ENCODE measurements around the gene MAPRE2.

MAPRE2 gene

DNA sequence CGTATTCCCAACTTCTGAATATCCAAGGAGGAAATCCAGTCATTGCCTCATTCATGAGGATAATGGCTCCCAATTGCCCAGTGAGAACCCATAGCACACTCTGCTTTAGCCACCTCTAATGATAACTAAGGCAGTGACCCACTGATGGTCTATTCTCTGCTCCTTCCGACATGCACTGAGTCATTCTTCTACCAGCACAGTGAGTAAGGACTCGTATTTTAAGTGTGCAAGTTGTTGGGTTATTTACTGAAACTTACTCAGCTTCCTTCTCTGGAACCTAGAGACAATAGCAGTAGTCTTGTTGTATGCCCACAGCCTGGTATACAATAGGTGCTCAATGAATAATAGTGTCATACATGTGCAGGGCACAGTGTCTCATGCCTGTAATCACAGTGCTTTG is 118.6 kb downstream of the MAPRE2 start:
- Histone ChIP-seq H3K4me2 (ENCODE audit: insufficient read depth, low read length, poor library complexity, severe bottlenecking) (no peak overlapping the region), H3K9ac (ENCODE audit: low read depth, low read length, poor library complexity) (no peak overlapping the region), H3K9me3 (replicated peaks in 1 of 2; ENCODE audit: control insufficient read depth in 2 of 2, insufficient read depth in 1 of 2, low read depth in 1 of 2, low read length in 2 of 2) (no peaks in the 10 kb centered on the region), H3K79me1 (ENCODE audit: low read depth, low read length) (no peaks in the 10 kb centered on the region), H3K14ac (ENCODE audit: low read length) (no peak overlapping the region), H4K91ac (ENCODE audit: low read depth, low read length, poor library complexity) (no peak overlapping the region), H3K4ac (ENCODE audit: low read length) (no peak overlapping the region), H3K27ac (replicated peaks; ENCODE audit: low read length) (no peak overlapping the region), H2BK120ac (ENCODE audit: low read depth, low read length) (no peak overlapping the region), H3K4me3 (ENCODE audit: low read length in 2 of 2) (no peak overlapping the region), H2AK5ac (ENCODE audit: low read depth, low read length) (no peak overlapping the region), H3K36me3 (replicated peaks in 1 of 2; ENCODE audit: control insufficient read depth in 2 of 2, insufficient read depth in 2 of 2, low read length in 2 of 2) (no peaks in the 10 kb centered on the region), H3K23ac (ENCODE audit: low read depth, low read length, poor library complexity) (no peak overlapping the region), H2BK12ac (ENCODE audit: low read length) (no peak overlapping the region), H3K18ac (ENCODE audit: low read length) (no peak overlapping the region), H2AFZ (ENCODE audit: low read length) (no peak overlapping the region), H2BK15ac (ENCODE audit: low read length) (no peak overlapping the region), H2BK5ac (ENCODE audit: low read length) (no peak overlapping the region), H4K8ac (ENCODE audit: low read depth, low read length) (no peak overlapping the region), H3K27me3 (ENCODE audit: control insufficient read depth in 3 of 3, insufficient read depth in 3 of 3, low read depth in 1 of 3, low read length in 3 of 3) (no peaks in the 10 kb centered on the region), H3K4me1 (ENCODE audit: control insufficient read depth in 2 of 2, insufficient read depth in 1 of 2, low read depth in 1 of 2, low read length in 2 of 2) (peaks cover 0 to 2% of the 10 kb centered on the region in 2 donors)
- WGBS, 2 donors (ENCODE audit: extremely low coverage in 2 of 2, insufficient read length in 2 of 2, insufficient replicate concordance in 1 of 2) = no CpG with 5 or more reads among the region's 3 CpGs
- no peak for DNase-seq (ENCODE audit: low spot score)

DNA sequence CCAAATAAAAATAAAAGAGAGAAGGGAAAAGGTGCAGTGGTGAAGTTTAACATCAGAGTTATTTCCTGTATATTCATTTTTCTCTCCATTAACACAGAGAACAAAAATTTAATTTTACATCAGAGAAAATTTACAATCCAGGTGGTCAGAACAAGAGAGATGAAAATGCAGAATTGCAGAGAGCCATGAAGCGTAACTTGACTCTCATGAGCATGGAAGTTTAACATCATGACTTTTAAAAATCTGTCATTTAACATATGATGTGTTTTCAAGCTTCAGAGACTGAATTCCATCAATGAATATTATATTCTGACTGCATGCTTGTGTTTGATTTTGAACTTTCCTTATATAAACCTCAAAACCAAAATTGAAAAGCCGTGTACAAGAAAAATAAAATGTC is 120.3 kb downstream of the MAPRE2 start:
- no CpG with 5 or more reads among the region's 2 CpGs for WGBS, 2 donors (ENCODE audit: extremely low coverage in 2 of 2, insufficient read length in 2 of 2, insufficient replicate concordance in 1 of 2)
- H3K23ac ChIP-seq (ENCODE audit: low read depth, low read length, poor library complexity) = no peak overlapping the region
- no peak overlapping the region for H2AK5ac ChIP-seq (ENCODE audit: low read depth, low read length)
- H4K8ac ChIP-seq (ENCODE audit: low read depth, low read length) = no peak overlapping the region
- no peak overlapping the region for H2BK15ac ChIP-seq (ENCODE audit: low read length)
- H3K9ac ChIP-seq (ENCODE audit: low read depth, low read length, poor library complexity) = no peak overlapping the region
- H3K4me2 ChIP-seq (ENCODE audit: insufficient read depth, low read length, poor library complexity, severe bottlenecking) = no peak overlapping the region
- H3K36me3 ChIP-seq (replicated peaks in 1 of 2; ENCODE audit: control insufficient read depth in 2 of 2, insufficient read depth in 2 of 2, low read length in 2 of 2) = no peaks in the 10 kb centered on the region
- no peak overlapping the region for H3K14ac ChIP-seq (ENCODE audit: low read length)
- no peak overlapping the region for H3K4me3 ChIP-seq (ENCODE audit: low read length in 2 of 2)
- H3K27me3 ChIP-seq (ENCODE audit: control insufficient read depth in 3 of 3, insufficient read depth in 3 of 3, low read depth in 1 of 3, low read length in 3 of 3) = no peaks in the 10 kb centered on the region
- H2BK12ac ChIP-seq (ENCODE audit: low read length) = no peak overlapping the region
- DNase-seq (ENCODE audit: low spot score) = no peak
- no peaks in the 10 kb centered on the region for H3K79me1 ChIP-seq (ENCODE audit: low read depth, low read length)
- H3K4ac ChIP-seq (ENCODE audit: low read length) = no peak overlapping the region
- H3K18ac ChIP-seq (ENCODE audit: low read length) = no peak overlapping the region
- no peaks in the 10 kb centered on the region for H3K9me3 ChIP-seq (replicated peaks in 1 of 2; ENCODE audit: control insufficient read depth in 2 of 2, insufficient read depth in 1 of 2, low read depth in 1 of 2, low read length in 2 of 2)
- no peak overlapping the region for H3K27ac ChIP-seq (replicated peaks; ENCODE audit: low read length)
- no peak overlapping the region for H2BK5ac ChIP-seq (ENCODE audit: low read length)
- no peak overlapping the region for H4K91ac ChIP-seq (ENCODE audit: low read depth, low read length, poor library complexity)
- no peak overlapping the region for H2AFZ ChIP-seq (ENCODE audit: low read length)
- no peak overlapping the region for H2BK120ac ChIP-seq (ENCODE audit: low read depth, low read length)
- no peaks in the 10 kb centered on the region for H3K4me1 ChIP-seq (ENCODE audit: control insufficient read depth in 2 of 2, insufficient read depth in 1 of 2, low read depth in 1 of 2, low read length in 2 of 2)

DNA sequence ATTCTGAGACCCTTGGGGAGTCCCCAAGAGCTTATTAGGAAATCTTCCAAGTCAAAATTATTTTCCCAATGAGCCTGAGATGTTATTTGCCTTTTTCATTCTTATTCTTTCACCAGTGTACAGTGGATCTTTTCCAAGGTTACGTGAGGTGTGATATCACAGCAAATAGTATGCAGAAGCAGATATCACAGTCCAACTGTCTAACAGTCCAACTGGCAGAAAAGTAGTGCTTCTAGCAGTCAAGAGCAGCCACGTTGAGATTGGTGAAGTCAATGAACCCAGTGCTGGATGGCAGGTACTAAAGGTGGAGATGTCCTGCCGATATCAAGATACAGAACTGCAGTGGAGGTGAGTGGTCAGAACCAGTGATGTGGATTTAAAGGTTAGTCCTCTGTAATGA is 120.7 kb downstream of the MAPRE2 start:
- no peak overlapping the region for H3K4me3 ChIP-seq (ENCODE audit: low read length in 2 of 2)
- H3K27me3 ChIP-seq (ENCODE audit: control insufficient read depth in 3 of 3, insufficient read depth in 3 of 3, low read depth in 1 of 3, low read length in 3 of 3) = no peaks in the 10 kb centered on the region
- H2AFZ ChIP-seq (ENCODE audit: low read length) = no peak overlapping the region
- no peaks in the 10 kb centered on the region for H3K9me3 ChIP-seq (replicated peaks in 1 of 2; ENCODE audit: control insufficient read depth in 2 of 2, insufficient read depth in 1 of 2, low read depth in 1 of 2, low read length in 2 of 2)
- no peaks in the 10 kb centered on the region for H3K36me3 ChIP-seq (replicated peaks in 1 of 2; ENCODE audit: control insufficient read depth in 2 of 2, insufficient read depth in 2 of 2, low read length in 2 of 2)
- H3K27ac ChIP-seq (replicated peaks; ENCODE audit: low read length) = no peak overlapping the region
- H2BK5ac ChIP-seq (ENCODE audit: low read length) = no peak overlapping the region
- H3K4me2 ChIP-seq (ENCODE audit: insufficient read depth, low read length, poor library complexity, severe bottlenecking) = no peak overlapping the region
- no peak overlapping the region for H3K14ac ChIP-seq (ENCODE audit: low read length)
- no peak overlapping the region for H4K8ac ChIP-seq (ENCODE audit: low read depth, low read length)
- H2BK12ac ChIP-seq (ENCODE audit: low read length) = no peak overlapping the region
- H3K79me1 ChIP-seq (ENCODE audit: low read depth, low read length) = no peaks in the 10 kb centered on the region
- H2BK120ac ChIP-seq (ENCODE audit: low read depth, low read length) = no peak overlapping the region
- H3K4ac ChIP-seq (ENCODE audit: low read length) = no peak overlapping the region
- H2AK5ac ChIP-seq (ENCODE audit: low read depth, low read length) = no peak overlapping the region
- H4K91ac ChIP-seq (ENCODE audit: low read depth, low read length, poor library complexity) = no peak overlapping the region
- H3K18ac ChIP-seq (ENCODE audit: low read length) = no peak overlapping the region
- no peak for DNase-seq (ENCODE audit: low spot score)
- no peak overlapping the region for H3K9ac ChIP-seq (ENCODE audit: low read depth, low read length, poor library complexity)
- H2BK15ac ChIP-seq (ENCODE audit: low read length) = no peak overlapping the region
- H3K23ac ChIP-seq (ENCODE audit: low read depth, low read length, poor library complexity) = no peak overlapping the region
- H3K4me1 ChIP-seq (ENCODE audit: control insufficient read depth in 2 of 2, insufficient read depth in 1 of 2, low read depth in 1 of 2, low read length in 2 of 2) = no peaks in the 10 kb centered on the region
- WGBS, 2 donors (ENCODE audit: extremely low coverage in 2 of 2, insufficient read length in 2 of 2, insufficient replicate concordance in 1 of 2) = no CpG with 5 or more reads among the region's 3 CpGs

DNA sequence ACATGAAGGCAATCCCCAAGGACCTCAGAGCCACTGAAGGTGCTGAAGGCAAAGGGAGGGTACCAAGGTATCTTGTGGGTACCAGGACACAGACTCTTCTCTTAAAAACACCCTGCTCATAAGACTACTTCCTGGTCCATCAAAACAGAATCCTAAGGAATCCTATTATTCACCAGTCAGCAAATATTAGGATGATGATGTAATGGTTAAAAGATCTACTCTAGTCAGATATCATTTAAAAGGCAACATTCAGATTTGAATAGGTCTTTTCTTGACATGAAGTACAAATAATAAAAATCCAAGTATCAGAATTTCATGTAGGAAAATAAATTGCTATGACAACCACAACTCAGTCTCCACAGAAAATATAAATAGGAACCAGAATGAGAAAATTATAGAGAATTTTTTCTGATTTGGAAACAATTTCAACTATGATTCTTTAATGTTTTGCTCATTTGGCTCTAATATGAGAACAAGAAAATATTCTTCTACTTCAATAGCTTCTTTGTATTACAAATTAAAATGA is 121.9 kb downstream of the MAPRE2 start:
- no peak overlapping the region for H2BK120ac ChIP-seq (ENCODE audit: low read depth, low read length)
- H3K27ac ChIP-seq (replicated peaks; ENCODE audit: low read length) = no peak overlapping the region
- no peak overlapping the region for H3K14ac ChIP-seq (ENCODE audit: low read length)
- no peak for DNase-seq (ENCODE audit: low spot score)
- H3K9me3 ChIP-seq (replicated peaks in 1 of 2; ENCODE audit: control insufficient read depth in 2 of 2, insufficient read depth in 1 of 2, low read depth in 1 of 2, low read length in 2 of 2) = no peaks in the 10 kb centered on the region
- no peak overlapping the region for H2AK5ac ChIP-seq (ENCODE audit: low read depth, low read length)
- H2AFZ ChIP-seq (ENCODE audit: low read length) = no peak overlapping the region
- no peak overlapping the region for H4K91ac ChIP-seq (ENCODE audit: low read depth, low read length, poor library complexity)
- no peak overlapping the region for H3K4ac ChIP-seq (ENCODE audit: low read length)
- no peak overlapping the region for H2BK12ac ChIP-seq (ENCODE audit: low read length)
- H3K18ac ChIP-seq (ENCODE audit: low read length) = no peak overlapping the region
- no peak overlapping the region for H2BK15ac ChIP-seq (ENCODE audit: low read length)
- H3K4me2 ChIP-seq (ENCODE audit: insufficient read depth, low read length, poor library complexity, severe bottlenecking) = no peak overlapping the region
- H3K9ac ChIP-seq (ENCODE audit: low read depth, low read length, poor library complexity) = no peak overlapping the region
- H3K79me1 ChIP-seq (ENCODE audit: low read depth, low read length) = no peaks in the 10 kb centered on the region
- no peak overlapping the region for H2BK5ac ChIP-seq (ENCODE audit: low read length)
- no peak overlapping the region for H3K23ac ChIP-seq (ENCODE audit: low read depth, low read length, poor library complexity)
- no peak overlapping the region for H3K4me3 ChIP-seq (ENCODE audit: low read length in 2 of 2)
- H3K36me3 ChIP-seq (replicated peaks in 1 of 2; ENCODE audit: control insufficient read depth in 2 of 2, insufficient read depth in 2 of 2, low read length in 2 of 2) = no peaks in the 10 kb centered on the region
- H3K4me1 ChIP-seq (ENCODE audit: control insufficient read depth in 2 of 2, insufficient read depth in 1 of 2, low read depth in 1 of 2, low read length in 2 of 2) = no peaks in the 10 kb centered on the region
- H3K27me3 ChIP-seq (ENCODE audit: control insufficient read depth in 3 of 3, insufficient read depth in 3 of 3, low read depth in 1 of 3, low read length in 3 of 3) = no peaks in the 10 kb centered on the region
- H4K8ac ChIP-seq (ENCODE audit: low read depth, low read length) = no peak overlapping the region
